Sigmoid colon (tissue), 7 donors: ENCODE results near the gene BNIP3. TPM values are rescaled to one million over a fixed set of nuclear protein-coding genes. Genes with fewer than 3 reads are reported as not detected.

ENCODE experiments used
- DNase-seq: peaks from one replicate; pipeline ENCODE4 v3.0.0-alpha.2; 2019
- H3K27ac ChIP-seq, 4 donors: fragments of 200-600 bp; sonication (generic); one replicate each; pipeline ENCODE4 v1.5.1; 2016 to 2019; ENCODE audit warnings: mild to moderate bottlenecking in 1 of 4
- H3K27me3 ChIP-seq, 3 donors: fragments of 200-600 bp; sonication (generic); one replicate each; pipeline ENCODE4 v1.5.1; 2019; ENCODE audit warnings: mild to moderate bottlenecking in 1 of 3
- H3K36me3 ChIP-seq, 4 donors: fragments of 200-600 bp; sonication (generic); one replicate each; pipeline ENCODE4 v1.5.1; 2016 to 2019
- H3K4me1 ChIP-seq, 4 donors: fragments of 200-600 bp; sonication (generic); one replicate each; pipeline ENCODE4 v1.5.1; 2017 to 2019
- H3K4me3 ChIP-seq, 4 donors: fragments of 200-600 bp; sonication (generic); one replicate each; pipeline ENCODE4 v1.5.1; 2017 to 2019; ENCODE audit warnings: mild to moderate bottlenecking in 2 of 4, moderate library complexity in 1 of 4
- H3K9me3 ChIP-seq, 4 donors: fragments of 200-600 bp in 3 of 4; sonication (generic) in 3 of 4; one replicate each; pipeline versions ENCODE4 v1.5.1 to v1.6.1; 2013 to 2019
- EP300 ChIP-seq, 4 donors: sonication (generic); formaldehyde crosslinking; IDR thresholded peaks; one replicate each; pipeline ENCODE4 v1.6.1; 2017; ENCODE audit warnings: antibody characterized with exemption in 4 of 4
- POLR2A ChIP-seq, 2 donors: fragments of 450-650 bp; IDR thresholded peaks; one replicate each; pipeline ENCODE4 v1.6.1; 2016; ENCODE audit warnings: antibody characterized with exemption in 2 of 2, mild to moderate bottlenecking in 2 of 2, moderate library complexity in 2 of 2
- POLR2AphosphoS5 ChIP-seq, 4 donors: sonication (generic); formaldehyde crosslinking; IDR thresholded peaks; one replicate each; pipeline ENCODE4 v1.6.1; 2017; ENCODE audit warnings: antibody characterized with exemption in 4 of 4
- WGBS, 2 donors: extraction: QIAGEN DNeasy Blood & Tissue Kit; methylation state at CpG; one replicate each; pipeline ENCODE4 v1.1.7; 2013; 5-methylcytosine and 5-hydroxymethylcytosine counted together
- intact Hi-C: fragments of 100-400 bp; cut with DNase I; formaldehyde crosslinking; loops from one replicate; pipeline ENCODE4 v1.15.1; 2023
- polyA plus RNA-seq, 3 donors: library from polyadenylated mRNA; stranded (reverse); fragments of 200-250 nt; gene quantifications; one replicate each; pipeline ENCODE4 v1.2.3, GENCODE V29; 2013
- total RNA-seq, 4 donors: library from RNA; depleted of rRNA; stranded (reverse); fragments of >200 nt; gene quantifications; one replicate each; pipeline ENCODE4 v1.1.0, GENCODE V29; 2016
- TF ChIP-seq, protein P1 (sequence below), 4 experiments: fragments of 450-650 bp in 3 of 4; fragments of 200-600 bp in 1 of 4; IDR thresholded peaks; one replicate each; pipeline ENCODE4 v1.5.1; 2016 to 2019; ENCODE audit warnings: antibody characterized with exemption in 4 of 4, mild to moderate bottlenecking in 3 of 4, moderate library complexity in 2 of 4
- donor health status: healthy with polysubstance abuse.
- donor health status: Bipolar disorder and iron deficiency.
- donor health status: healthy.

BNIP3 gene
- total and polyA plus RNA-seq, 7 donors: 3.9 to 125 (median 55.9) TPM

DNA sequence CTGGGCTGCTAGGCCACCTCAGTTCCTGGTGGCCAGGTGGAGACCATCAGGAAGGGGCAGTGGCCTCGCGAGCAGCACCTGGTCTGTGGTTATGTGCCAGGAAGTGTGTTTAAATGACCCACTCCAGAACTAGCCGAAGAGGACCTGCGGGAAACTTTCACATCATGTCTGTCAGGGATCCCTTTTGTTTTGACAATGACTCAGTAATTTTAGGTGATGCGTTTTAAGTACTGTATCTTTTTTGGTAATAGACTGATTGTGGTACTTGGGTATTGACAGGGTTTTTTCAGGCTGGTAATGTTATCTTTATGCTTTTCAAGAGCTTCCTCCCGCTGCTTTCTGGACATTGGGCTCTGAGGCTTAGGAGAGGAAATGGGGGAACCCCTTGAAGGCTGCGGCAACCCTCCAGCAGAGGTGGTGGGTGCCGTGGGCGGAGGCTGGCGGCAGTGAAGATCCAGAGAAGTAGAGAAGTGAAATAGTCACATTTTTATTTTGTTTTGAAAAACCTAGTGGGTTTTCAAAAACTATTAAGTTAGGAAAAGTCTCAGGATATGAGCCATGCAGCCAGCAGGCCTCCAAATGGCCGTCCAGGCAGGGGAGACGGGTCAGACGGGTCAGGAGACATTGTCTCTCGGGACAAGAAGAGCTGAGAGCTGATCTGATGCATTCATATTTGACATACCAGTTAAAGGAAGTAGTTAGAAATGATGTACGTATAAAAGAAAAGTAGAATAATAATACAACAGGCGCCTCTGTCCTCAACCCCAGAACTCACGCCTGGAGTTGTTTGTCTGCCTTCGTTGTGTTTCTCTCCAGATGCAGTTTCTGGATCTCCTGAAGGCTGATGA, 53.3 kb downstream of the BNIP3 start:
- no peaks in the 10 kb centered on the region for H3K9me3 ChIP-seq
- intact Hi-C loops: no loop called here
- no peaks in the 10 kb centered on the region for H3K27me3 ChIP-seq
- DNase-seq: peak; percentile 48
- H3K36me3 ChIP-seq: no peaks in the 10 kb centered on the region
- H3K4me1 ChIP-seq: peaks cover 0 to 43% (median 41%) of the 10 kb centered on the region in 4 donors
- no peak overlapping the region for H3K4me3 ChIP-seq
- peak overlapping the region in 1 of 4 donors; percentile 6 for H3K27ac ChIP-seq
- TF ChIP-seq POLR2AphosphoS5 (IDR thresholded peaks at IDR 0.05) (no peak), POLR2A (IDR thresholded peaks at IDR 0.05) (no peak), EP300 (IDR thresholded peaks at IDR 0.05) (no peak)
- TF ChIP-seq, protein P1, sequence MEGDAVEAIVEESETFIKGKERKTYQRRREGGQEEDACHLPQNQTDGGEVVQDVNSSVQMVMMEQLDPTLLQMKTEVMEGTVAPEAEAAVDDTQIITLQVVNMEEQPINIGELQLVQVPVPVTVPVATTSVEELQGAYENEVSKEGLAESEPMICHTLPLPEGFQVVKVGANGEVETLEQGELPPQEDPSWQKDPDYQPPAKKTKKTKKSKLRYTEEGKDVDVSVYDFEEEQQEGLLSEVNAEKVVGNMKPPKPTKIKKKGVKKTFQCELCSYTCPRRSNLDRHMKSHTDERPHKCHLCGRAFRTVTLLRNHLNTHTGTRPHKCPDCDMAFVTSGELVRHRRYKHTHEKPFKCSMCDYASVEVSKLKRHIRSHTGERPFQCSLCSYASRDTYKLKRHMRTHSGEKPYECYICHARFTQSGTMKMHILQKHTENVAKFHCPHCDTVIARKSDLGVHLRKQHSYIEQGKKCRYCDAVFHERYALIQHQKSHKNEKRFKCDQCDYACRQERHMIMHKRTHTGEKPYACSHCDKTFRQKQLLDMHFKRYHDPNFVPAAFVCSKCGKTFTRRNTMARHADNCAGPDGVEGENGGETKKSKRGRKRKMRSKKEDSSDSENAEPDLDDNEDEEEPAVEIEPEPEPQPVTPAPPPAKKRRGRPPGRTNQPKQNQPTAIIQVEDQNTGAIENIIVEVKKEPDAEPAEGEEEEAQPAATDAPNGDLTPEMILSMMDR (IDR thresholded peaks at IDR 0.05): no peak
- WGBS, 2 donors: 60 to 88% methylated on average over 18 of the region's 18 CpGs

DNA sequence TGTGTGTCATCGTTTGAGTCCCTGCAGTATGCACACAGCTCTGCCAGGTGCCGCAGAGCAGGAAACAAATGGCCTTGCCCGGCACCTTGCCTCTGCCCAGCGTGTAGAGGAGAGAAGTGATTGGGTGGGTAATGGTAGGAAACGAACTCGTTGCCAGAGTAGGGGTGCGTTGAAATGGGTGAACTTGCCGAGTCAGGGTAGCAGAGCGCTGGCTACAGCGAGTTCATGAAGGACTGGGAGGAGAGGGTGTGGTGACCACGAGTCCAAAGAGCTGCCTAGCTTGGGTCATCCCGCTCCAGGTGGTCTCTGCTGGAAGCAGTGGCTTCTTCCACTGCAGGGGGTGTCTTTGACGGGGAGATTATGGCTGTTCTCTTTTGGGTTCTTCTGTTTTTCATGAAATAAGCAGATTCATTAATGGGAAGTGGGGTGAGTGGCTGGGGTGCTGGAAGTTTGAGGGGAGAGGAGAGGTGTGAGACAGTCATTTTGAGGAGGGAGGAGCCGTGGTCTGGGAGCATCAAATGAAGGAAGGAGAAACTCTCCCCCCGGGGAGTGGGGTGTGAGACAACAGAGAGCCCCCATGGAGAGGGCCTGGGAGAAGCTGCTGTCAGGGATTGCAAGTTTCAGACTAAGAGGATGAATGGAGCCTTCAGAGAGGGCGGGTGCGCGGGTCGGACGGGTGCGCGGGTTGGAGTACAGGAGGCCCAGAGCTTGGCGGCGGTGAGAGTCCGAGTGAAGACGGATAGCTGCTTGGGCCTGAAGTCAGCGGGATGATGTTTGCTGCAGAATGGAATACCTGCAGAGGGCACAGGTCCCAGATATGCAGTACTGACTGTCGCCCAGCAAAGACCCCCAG, 54.8 kb downstream of the BNIP3 start:
- DNase-seq: peak; percentile 61
- peaks cover 0 to 2% (median 0%) of the 10 kb centered on the region in 4 donors for H3K9me3 ChIP-seq
- 95 to 96% methylated on average over 28 of the region's 28 CpGs for WGBS, 2 donors
- H3K36me3 ChIP-seq: no peaks in the 10 kb centered on the region
- intact Hi-C loops: no loop called here
- H3K27ac ChIP-seq: no peak overlapping the region
- TF ChIP-seq, protein P1 (IDR thresholded peaks at IDR 0.05): no peak
- no peak for TF ChIP-seq EP300 (IDR thresholded peaks at IDR 0.05)
- no peak for TF ChIP-seq POLR2A (IDR thresholded peaks at IDR 0.05)
- no peak for TF ChIP-seq POLR2AphosphoS5 (IDR thresholded peaks at IDR 0.05)
- H3K4me3 ChIP-seq: no peak overlapping the region
- H3K4me1 ChIP-seq: peaks cover 0 to 29% (median 27%) of the 10 kb centered on the region in 4 donors
- no peaks in the 10 kb centered on the region for H3K27me3 ChIP-seq

DNA sequence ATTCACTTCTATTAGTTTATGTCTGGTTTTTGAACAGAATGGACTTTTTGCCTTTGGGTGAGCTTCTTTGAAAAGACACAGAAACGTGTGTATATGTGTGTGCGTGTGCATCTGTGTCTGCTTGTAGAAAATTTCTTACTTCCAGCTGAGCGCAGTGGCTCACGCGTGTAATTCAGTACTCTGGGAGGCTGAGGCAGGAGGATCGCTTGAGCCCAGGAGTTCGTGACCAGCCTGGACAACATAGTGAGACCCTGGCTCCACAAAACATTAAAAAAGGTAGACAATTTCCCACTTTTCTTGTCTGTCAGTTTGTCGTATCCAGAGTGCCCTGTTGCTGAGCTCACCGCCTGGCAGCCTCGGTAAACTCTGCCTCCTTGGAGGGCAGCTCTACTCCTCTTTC, 55.5 kb downstream of the BNIP3 start:
- intact Hi-C loops: no loop called here
- H3K27ac ChIP-seq: no peak overlapping the region

DNA sequence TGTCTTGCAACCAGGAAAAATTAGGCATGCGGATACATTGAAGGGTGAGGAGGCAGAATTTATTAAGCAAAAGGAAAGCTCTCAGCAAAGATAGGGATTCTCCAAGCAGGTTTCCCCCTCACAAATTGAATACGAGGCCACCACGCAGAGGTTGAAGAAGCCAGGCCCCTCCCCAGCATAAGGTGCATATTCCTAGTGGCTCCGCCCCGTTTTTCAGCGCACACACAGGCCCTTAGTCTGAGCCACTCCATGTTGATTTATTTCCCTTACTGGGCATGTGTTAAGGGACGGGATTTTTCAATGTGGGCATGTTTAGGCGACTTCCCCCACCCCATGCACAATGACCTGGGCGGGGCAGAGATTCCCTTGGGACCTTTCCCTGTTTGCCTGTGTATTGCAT, 56.0 kb downstream of the BNIP3 start:
- TF ChIP-seq POLR2A (IDR thresholded peaks at IDR 0.05) (no peak), EP300 (IDR thresholded peaks at IDR 0.05) (no peak), POLR2AphosphoS5 (IDR thresholded peaks at IDR 0.05) (no peak)
- TF ChIP-seq, protein P1 (IDR thresholded peaks at IDR 0.05): no peak
- intact Hi-C loops: no loop called here
- Histone ChIP-seq H3K27me3 (no peaks in the 10 kb centered on the region), H3K27ac (no peak overlapping the region), H3K9me3 (peaks cover 0 to 2% (median 0%) of the 10 kb centered on the region in 4 donors), H3K4me1 (peaks cover 0 to 16% (median 14%) of the 10 kb centered on the region in 4 donors), H3K4me3 (no peak overlapping the region), H3K36me3 (no peaks in the 10 kb centered on the region)
- DNase-seq: no peak
- WGBS, 2 donors: 98% methylated on average over 9 of the region's 9 CpGs

More for the DNA sequence above, 55.5 kb downstream of the BNIP3 start:
- Histone ChIP-seq H3K27me3 (no peaks in the 10 kb centered on the region), H3K4me3 (no peak overlapping the region), H3K36me3 (no peaks in the 10 kb centered on the region), H3K9me3 (peaks cover 0 to 2% (median 0%) of the 10 kb centered on the region in 4 donors), H3K4me1 (peaks cover 0 to 22% (median 19%) of the 10 kb centered on the region in 4 donors)
- TF ChIP-seq POLR2AphosphoS5 (IDR thresholded peaks at IDR 0.05): no peak
- TF ChIP-seq, protein P1 (IDR thresholded peaks at IDR 0.05): no peak
- no peak for TF ChIP-seq POLR2A (IDR thresholded peaks at IDR 0.05)
- no peak for TF ChIP-seq EP300 (IDR thresholded peaks at IDR 0.05)
- peak; percentile 32 for DNase-seq
- 98 to 99% methylated on average over 10 of the region's 10 CpGs for WGBS, 2 donors
